Neuronal stem cell (in vitro differentiated cells): Measurements from ENCODE around the gene NRXN3.

Source experiments
- DNase-seq: peaks from one replicate; pipeline ENCODE4 v3.0.0-alpha.2; 2013; ENCODE audit warnings: low spot score
- H2AFZ ChIP-seq: one replicate; pipeline ENCODE4 v1.6.1; 2013; ENCODE audit warnings: mild to moderate bottlenecking, low read length, inconsistent platforms
- H2AK5ac ChIP-seq: 2 replicates; pipeline ENCODE4 v1.6.1; 2013; ENCODE audit warnings: low read depth, mild to moderate bottlenecking, inconsistent platforms, low read length, moderate library complexity, mixed read lengths
- H2BK120ac ChIP-seq: 2 replicates; pipeline ENCODE4 v1.6.1; 2013; ENCODE audit warnings: low read depth, mild to moderate bottlenecking, inconsistent platforms, low read length, moderate library complexity, mixed read lengths
- H2BK12ac ChIP-seq: one replicate; pipeline ENCODE4 v1.6.1; 2013; ENCODE audit warnings: low read length, inconsistent platforms
- H2BK15ac ChIP-seq: 2 replicates; pipeline ENCODE4 v1.6.1; 2013; ENCODE audit warnings: mild to moderate bottlenecking, low read length, inconsistent platforms, mixed read lengths
- H2BK5ac ChIP-seq: one replicate; pipeline ENCODE4 v1.6.1; 2013; ENCODE audit warnings: inconsistent platforms, mild to moderate bottlenecking, low read length, moderate library complexity
- H3K14ac ChIP-seq: one replicate; pipeline ENCODE4 v1.6.1; 2013; ENCODE audit warnings: low read length, inconsistent platforms
- H3K18ac ChIP-seq: 2 replicates; pipeline ENCODE4 v1.6.1; 2013; ENCODE audit warnings: low read length, inconsistent platforms
- H3K23ac ChIP-seq: 2 replicates; pipeline ENCODE4 v1.6.1; 2013; ENCODE audit warnings: low read depth, mild to moderate bottlenecking, mixed read lengths, low read length, inconsistent platforms; ENCODE audit not compliant: poor library complexity
- H3K27ac ChIP-seq: replicated peaks from 3 replicates; pipeline ENCODE4 v1.5.1; 2013; ENCODE audit warnings: low read length, inconsistent platforms
- H3K27me3 ChIP-seq, 3 experiments: 2 replicates each; pipeline ENCODE4 v1.6.1; 2013; ENCODE audit warnings: low read length in 3 of 3, mild to moderate bottlenecking in 2 of 3, inconsistent platforms in 1 of 3, low read depth in 1 of 3, mixed read lengths in 1 of 3, moderate library complexity in 1 of 3; ENCODE audit not compliant: control insufficient read depth in 3 of 3, insufficient read depth in 3 of 3
- H3K36me3 ChIP-seq, 2 donors: replicated peaks in 1 of 2; 2 replicates each; pipeline ENCODE4 v1.6.1; 2013; ENCODE audit warnings: low read length in 2 of 2; ENCODE audit not compliant: control insufficient read depth in 2 of 2, insufficient read depth in 2 of 2
- H3K4ac ChIP-seq: 2 replicates; pipeline ENCODE4 v1.6.1; 2013; ENCODE audit warnings: inconsistent platforms, mild to moderate bottlenecking, low read length, moderate library complexity
- H3K4me1 ChIP-seq, 2 donors: 1 replicate in 1 of 2; 2 replicates in 1 of 2; pipeline ENCODE4 v1.6.1; 2013; ENCODE audit warnings: low read length in 2 of 2, low read depth in 1 of 2; ENCODE audit not compliant: control insufficient read depth in 2 of 2, insufficient read depth in 1 of 2
- H3K4me2 ChIP-seq: one replicate; pipeline ENCODE4 v1.6.1; 2013; ENCODE audit warnings: mild to moderate bottlenecking, low read length, inconsistent platforms; ENCODE audit not compliant: insufficient read depth, poor library complexity, severe bottlenecking
- H3K4me3 ChIP-seq, 2 donors: 2 replicates each; pipeline ENCODE4 v1.5.1; 2013; ENCODE audit warnings: low read length in 2 of 2, mild to moderate bottlenecking in 2 of 2, inconsistent platforms in 1 of 2, moderate library complexity in 1 of 2
- H3K79me1 ChIP-seq: one replicate; pipeline ENCODE4 v1.6.1; 2013; ENCODE audit warnings: low read depth, mild to moderate bottlenecking, inconsistent platforms, low read length, moderate library complexity
- H3K9ac ChIP-seq: one replicate; pipeline ENCODE4 v1.6.1; 2013; ENCODE audit warnings: mild to moderate bottlenecking, low read depth, low read length, inconsistent platforms; ENCODE audit not compliant: poor library complexity
- H3K9me3 ChIP-seq, 2 donors: replicated peaks in 1 of 2; 2 replicates each; pipeline versions ENCODE3 to v1.6.1; 2013; ENCODE audit warnings: low read length in 2 of 2, mild to moderate bottlenecking in 2 of 2, inconsistent platforms in 1 of 2, low read depth in 1 of 2, mixed read lengths in 1 of 2, moderate library complexity in 1 of 2; ENCODE audit not compliant: control insufficient read depth in 2 of 2, insufficient read depth in 1 of 2
- H4K8ac ChIP-seq: one replicate; pipeline ENCODE4 v1.6.1; 2013; ENCODE audit warnings: low read depth, mild to moderate bottlenecking, inconsistent platforms, low read length, moderate library complexity
- H4K91ac ChIP-seq: one replicate; pipeline ENCODE4 v1.6.1; 2013; ENCODE audit warnings: low read length, low read depth, mild to moderate bottlenecking, inconsistent platforms; ENCODE audit not compliant: poor library complexity
- WGBS, 2 donors: extraction: QIAGEN DNeasy Blood & Tissue Kit; methylation state at CpG; one replicate each; pipeline ENCODE4 v1.1.7; 2013; ENCODE audit warnings: missing lambda C conversion rate in 2 of 2, mixed read lengths in 1 of 2; ENCODE audit not compliant: insufficient read length in 2 of 2, insufficient replicate concordance in 1 of 2; ENCODE audit errors: extremely low coverage in 2 of 2; 5-methylcytosine and 5-hydroxymethylcytosine counted together

The NRXN3 gene

DNA sequence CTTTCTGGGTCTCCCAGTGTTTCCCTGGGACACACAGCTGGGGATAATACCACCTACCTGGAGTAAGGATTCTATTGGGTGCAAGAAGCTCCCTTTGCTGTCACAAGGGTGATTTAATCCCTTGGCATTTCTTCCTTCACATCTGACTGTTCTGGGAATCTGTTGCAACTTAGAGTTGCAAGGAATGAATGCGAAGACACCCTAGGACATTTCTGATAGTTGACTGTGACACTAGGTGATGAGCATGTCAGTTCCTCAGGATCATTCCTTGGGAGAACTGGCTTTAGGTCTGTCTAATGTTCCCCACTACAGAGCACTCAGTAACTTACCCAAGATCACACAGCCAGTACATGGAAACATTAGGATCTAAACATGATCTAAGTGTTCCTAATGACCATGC is 593.6 kb downstream of the NRXN3 start:
- no peak overlapping the region for H3K9ac ChIP-seq
- no peak overlapping the region for H2BK120ac ChIP-seq
- H2BK15ac ChIP-seq: no peak overlapping the region
- H2AFZ ChIP-seq: no peak overlapping the region
- H3K4me1 ChIP-seq: peaks cover 0 to 4% of the 10 kb centered on the region in 2 donors
- no peaks in the 10 kb centered on the region for H3K79me1 ChIP-seq
- no peak overlapping the region for H2AK5ac ChIP-seq
- no peaks in the 10 kb centered on the region for H3K9me3 ChIP-seq
- H3K23ac ChIP-seq: no peak overlapping the region
- H3K14ac ChIP-seq: no peak overlapping the region
- no peak for DNase-seq
- no peak overlapping the region for H3K18ac ChIP-seq
- no peak overlapping the region for H3K4me2 ChIP-seq
- H2BK12ac ChIP-seq: no peak overlapping the region
- no peak overlapping the region for H3K4ac ChIP-seq
- H3K27ac ChIP-seq: no peak overlapping the region
- no peaks in the 10 kb centered on the region for H3K36me3 ChIP-seq
- H4K91ac ChIP-seq: no peak overlapping the region
- no CpG with 5 or more reads among the region's 1 CpG for WGBS, 2 donors
- H3K4me3 ChIP-seq: no peak overlapping the region
- no peak overlapping the region for H4K8ac ChIP-seq
- no peak overlapping the region for H2BK5ac ChIP-seq
- no peaks in the 10 kb centered on the region for H3K27me3 ChIP-seq

DNA sequence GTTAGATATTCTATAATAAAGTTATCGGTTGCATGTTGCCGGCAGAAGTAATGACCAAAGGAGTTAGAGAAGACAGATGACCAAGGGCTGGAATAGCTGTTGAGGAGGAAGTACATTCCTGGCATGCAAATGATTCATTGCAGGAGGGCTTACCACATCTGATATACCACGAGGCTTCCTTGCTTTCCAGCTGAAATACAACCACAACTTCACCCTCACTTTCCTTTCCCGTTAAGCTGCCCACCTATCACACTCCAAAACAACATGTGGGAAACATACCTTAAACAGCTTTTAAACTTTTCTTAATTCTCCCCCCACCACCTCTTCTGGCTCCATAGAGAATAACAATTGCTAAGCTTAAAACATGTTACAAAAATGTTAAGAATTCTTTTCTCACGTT is 594.1 kb downstream of the NRXN3 start:
- Histone ChIP-seq H3K36me3 (no peaks in the 10 kb centered on the region), H2BK5ac (no peak overlapping the region), H3K14ac (no peak overlapping the region), H2AFZ (no peak overlapping the region), H3K4me2 (no peak overlapping the region), H3K79me1 (no peaks in the 10 kb centered on the region), H4K91ac (no peak overlapping the region), H3K4me1 (peaks cover 0 to 4% of the 10 kb centered on the region in 2 donors), H2BK15ac (no peak overlapping the region), H2BK12ac (no peak overlapping the region), H4K8ac (no peak overlapping the region), H3K4me3 (no peak overlapping the region), H3K23ac (no peak overlapping the region), H3K27me3 (no peaks in the 10 kb centered on the region), H3K4ac (no peak overlapping the region), H3K9ac (no peak overlapping the region), H3K27ac (no peak overlapping the region), H3K18ac (no peak overlapping the region), H2BK120ac (no peak overlapping the region), H3K9me3 (no peaks in the 10 kb centered on the region), H2AK5ac (no peak overlapping the region)
- DNase-seq: no peak
- WGBS, 2 donors: no CpG with 5 or more reads among the region's 5 CpGs

DNA sequence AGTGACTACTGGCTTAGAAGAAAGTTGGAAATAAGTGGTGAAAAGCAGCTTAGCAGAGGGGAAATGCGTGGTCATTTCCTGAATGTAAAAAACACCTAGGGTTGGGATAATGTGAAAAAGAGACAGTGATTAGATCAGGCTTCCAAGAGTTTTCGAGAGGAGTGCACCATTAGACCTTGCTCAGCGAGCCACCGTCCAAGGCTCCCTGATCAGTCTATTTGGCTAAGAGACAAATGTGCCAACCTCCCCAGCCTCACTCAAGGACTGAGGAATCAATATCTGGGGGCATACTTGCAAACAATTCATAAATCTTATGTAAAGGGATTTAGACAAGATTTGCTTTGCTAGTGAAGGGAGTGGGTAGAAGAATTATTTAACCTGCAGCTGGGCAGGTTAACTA is 594.5 kb downstream of the NRXN3 start:
- H3K9me3 ChIP-seq: no peaks in the 10 kb centered on the region
- no peak overlapping the region for H2BK5ac ChIP-seq
- no peak overlapping the region for H3K4ac ChIP-seq
- no CpG with 5 or more reads among the region's 4 CpGs for WGBS, 2 donors
- H3K23ac ChIP-seq: no peak overlapping the region
- H3K79me1 ChIP-seq: no peaks in the 10 kb centered on the region
- H3K14ac ChIP-seq: no peak overlapping the region
- H2AK5ac ChIP-seq: no peak overlapping the region
- peaks cover 0 to 4% of the 10 kb centered on the region in 2 donors for H3K4me1 ChIP-seq
- no peaks in the 10 kb centered on the region for H3K36me3 ChIP-seq
- no peak overlapping the region for H2BK12ac ChIP-seq
- H4K8ac ChIP-seq: no peak overlapping the region
- no peak overlapping the region for H2AFZ ChIP-seq
- H3K27ac ChIP-seq: no peak overlapping the region
- no peak overlapping the region for H3K4me3 ChIP-seq
- H3K18ac ChIP-seq: no peak overlapping the region
- no peak overlapping the region for H2BK15ac ChIP-seq
- H3K27me3 ChIP-seq: no peaks in the 10 kb centered on the region
- no peak overlapping the region for H3K4me2 ChIP-seq
- H2BK120ac ChIP-seq: no peak overlapping the region
- DNase-seq: no peak
- H4K91ac ChIP-seq: no peak overlapping the region
- no peak overlapping the region for H3K9ac ChIP-seq

DNA sequence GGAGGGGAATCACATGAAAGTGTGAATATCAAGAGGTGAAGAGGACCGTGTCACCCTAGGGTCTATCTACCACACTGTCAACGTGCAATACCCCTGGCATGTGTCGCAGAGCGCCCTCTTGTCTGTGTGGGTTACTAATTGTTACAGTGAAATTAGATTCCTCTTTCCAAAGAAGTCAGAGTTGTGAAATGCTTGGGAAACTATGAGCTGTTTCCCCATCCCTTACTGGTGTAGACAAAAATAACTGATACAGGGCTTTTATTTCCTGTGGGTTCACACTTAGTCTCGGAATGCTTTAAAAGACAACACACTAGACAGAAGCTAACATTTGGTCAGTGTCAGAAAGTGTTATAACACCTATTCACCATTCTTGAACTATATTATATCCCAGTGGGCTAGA is 597.3 kb downstream of the NRXN3 start:
- WGBS, 2 donors: no CpG with 5 or more reads among the region's 5 CpGs

More for the DNA sequence above, 597.3 kb downstream of the NRXN3 start:
- Histone ChIP-seq H3K23ac (no peak overlapping the region), H3K27ac (no peak overlapping the region), H3K9me3 (no peaks in the 10 kb centered on the region), H4K8ac (no peak overlapping the region), H2AFZ (no peak overlapping the region), H3K9ac (no peak overlapping the region), H2BK15ac (no peak overlapping the region), H3K79me1 (no peaks in the 10 kb centered on the region), H3K14ac (no peak overlapping the region), H2BK120ac (no peak overlapping the region), H2BK12ac (no peak overlapping the region), H3K18ac (no peak overlapping the region), H4K91ac (no peak overlapping the region), H3K36me3 (no peaks in the 10 kb centered on the region), H3K27me3 (no peaks in the 10 kb centered on the region), H3K4me3 (no peak overlapping the region), H2AK5ac (no peak overlapping the region), H3K4ac (no peak overlapping the region), H3K4me1 (peaks cover 0 to 2% of the 10 kb centered on the region in 2 donors), H2BK5ac (no peak overlapping the region), H3K4me2 (no peak overlapping the region)
- DNase-seq: no peak
